ENCODE measurements around the gene ARR3. TPM values are rescaled to one million over a fixed set of nuclear protein-coding genes. Genes with fewer than 3 reads are reported as not detected.
A peak's percentile ranks its signal among the peaks of the same experiment; 100 is the strongest.
"Not testable (repeated sequence)": the region's sequence is repeated elsewhere in the genome, so short reads cannot be mapped to it uniquely, and the experiment has no call there.

ARR3 gene
- total RNA-seq, 1 donor from 2014 or later: not detected

- no peak for DNase-seq (ENCODE audit: low read depth in 2 of 2)
These were observed 10.9 kb downstream of the ARR3 start for GRCh38 chrX:70279081-70279480.

GRCh38 chrX:70280573-70280972 is 12.4 kb downstream of the ARR3 start:
- DNase-seq (ENCODE audit: low read depth in 2 of 2): no peak

GRCh38 chrX:70281951-70282350 is 13.8 kb downstream of the ARR3 start, which contains the start of gene RAB41:
Gene RAB41 (plus strand): TSS chrX:70282172. CDS start chrX:70282218, 46 bp downstream.
- DNase-seq (ENCODE audit: low read depth in 2 of 2): no peak

- peak in 1 of 2 donors; percentile 0 for DNase-seq (ENCODE audit: low read depth in 2 of 2)
These were observed 21.1 kb downstream of the ARR3 start for GRCh38 chrX:70289168-70289792.

- DNase-seq (ENCODE audit: low read depth in 2 of 2): peak; percentile 72 to 84
These were observed 21.9 kb downstream of the ARR3 start, which contains the start of the genes KIF4A and PDZD11 for GRCh38 chrX:70289793-70290770. Gene KIF4A (plus strand): TSS chrX:70290104. CDS start chrX:70290459, 355 bp downstream. Gene PDZD11 (minus strand): TSS chrX:70289927. CDS start chrX:70289341, 586 bp downstream.

GRCh38 chrX:70292788-70293187 is 24.7 kb downstream of the ARR3 start:
- DNase-seq (ENCODE audit: low read depth in 2 of 2): no peak

- DNase-seq (ENCODE audit: low read depth in 2 of 2): peak in 1 of 2 donors; percentile 1
These were observed 25.5 kb downstream of the ARR3 start for GRCh38 chrX:70293621-70294020.

- peak; percentile 52 to 75 for DNase-seq (ENCODE audit: low read depth in 2 of 2)
These were observed 33.6 kb downstream of the ARR3 start for GRCh38 chrX:70301716-70302115.

- no peak for DNase-seq (ENCODE audit: low read depth in 2 of 2)
These were observed 45.4 kb downstream of the ARR3 start for GRCh38 chrX:70313503-70313902.

GRCh38 chrX:70322784-70323183 is 54.6 kb downstream of the ARR3 start:
- DNase-seq (ENCODE audit: low read depth in 2 of 2): no peak

- not testable (repeated sequence) for DNase-seq (ENCODE audit: low read depth in 2 of 2)
These were observed 55.5 kb downstream of the ARR3 start for GRCh38 chrX:70323628-70324027.

- DNase-seq (ENCODE audit: low read depth in 2 of 2): no peak
These were observed 56.2 kb downstream of the ARR3 start for GRCh38 chrX:70324326-70324725.

- no peak for DNase-seq (ENCODE audit: low read depth in 2 of 2)
These were observed 63.0 kb downstream of the ARR3 start for GRCh38 chrX:70331161-70331560.

Other genes starting within 250 kb of the ARR3 start
- 0.38 and 0.51 TPM in 2 replicates for gene AWAT2, start 218.4 kb upstream of the ARR3 start, total RNA-seq
- gene OTUD6A, start 205.9 kb upstream of the ARR3 start, total RNA-seq: not detected in 2 replicates
- 51.5 and 71.1 TPM in 2 replicates for gene IGBP1, start 134.9 kb upstream of the ARR3 start, total RNA-seq
- not detected in 2 replicates for gene DGAT2L6, start 90.9 kb upstream of the ARR3 start, total RNA-seq
- not detected in 2 replicates for gene AWAT1, start 33.7 kb upstream of the ARR3 start, total RNA-seq
- not detected in 2 replicates for gene P2RY4, start 8.1 kb upstream of the ARR3 start, total RNA-seq
- not detected in 2 replicates for gene RAB41, start 13.8 kb downstream of the ARR3 start, total RNA-seq
- 28.5 and 35.9 TPM in 2 replicates for gene PDZD11, start 21.6 kb downstream of the ARR3 start, total RNA-seq
- gene KIF4A, start 21.8 kb downstream of the ARR3 start, total RNA-seq: 4.3 and 9.5 TPM in 2 replicates
- gene GDPD2, start 155.0 kb downstream of the ARR3 start, total RNA-seq: not detected in 2 replicates
- gene DLG3, start 176.5 kb downstream of the ARR3 start, total RNA-seq: 0.89 and 0.90 TPM in 2 replicates